ENCODE measurements around the gene PLXNA4.

- TF ChIP-seq CTCF (IDR thresholded peaks at IDR 0.05) (no peak), POLR2A (IDR thresholded peaks at IDR 0.05) (no peak)
These were observed 498.1 kb downstream of the PLXNA4 start for GRCh38 chr7:132077971-132078685.

All from body of pancreas (tissue), 4 donors.